NCI-H1436 treated with DMSO at 0.1 percent for 48 hours (cell line): ENCODE data around the gene DDX39B.
A peak's percentile ranks its signal among the peaks of the same experiment; 100 is the strongest.
"Not testable (repeated sequence)": the region's sequence is repeated elsewhere in the genome, so short reads cannot be mapped to it uniquely, and the experiment has no call there.

Experiments used
- DNase-seq: peaks from one replicate; lab custom pipeline; 2025; lab: John Stamatoyannopoulos, UW

DDX39B gene

GRCh38 chr6:31541658-31542521 lies at the start of gene DDX39B:
Gene DDX39B (minus strand): TSS chr6:31542003. CDS start chr6:31540532, 1,471 bp downstream.
- DNase-seq: peak; percentile 79

GRCh38 chr6:31590691-31591090 lies 48.9 kb upstream of the DDX39B start:
- DNase-seq: not testable (repeated sequence)

GRCh38 chr6:31588871-31589650 lies 47.3 kb upstream of the DDX39B start:
- no peak for DNase-seq

- DNase-seq: no peak
These were observed 46.3 kb upstream of the DDX39B start for GRCh38 chr6:31587791-31588777.

- DNase-seq: no peak
These were observed 44.9 kb upstream of the DDX39B start for GRCh38 chr6:31586599-31587281.

GRCh38 chr6:31586008-31586407 lies 44.2 kb upstream of the DDX39B start, which contains the start of gene LST1:
Gene LST1 (plus strand): TSS chr6:31586277. CDS start chr6:31587300, 1,023 bp downstream.
- no peak for DNase-seq

GRCh38 chr6:31585491-31585890 lies 43.7 kb upstream of the DDX39B start:
- no peak for DNase-seq

GRCh38 chr6:31582230-31582643 lies 40.4 kb upstream of the DDX39B start, which contains the start of gene LTB:
Gene LTB (minus strand): TSS chr6:31582424. CDS start chr6:31582417, 7 bp downstream.
- DNase-seq: no peak

- DNase-seq: no peak
These were observed 39.8 kb upstream of the DDX39B start for GRCh38 chr6:31581434-31582229.

GRCh38 chr6:31580807-31581433 lies 39.1 kb upstream of the DDX39B start:
- DNase-seq: peak; percentile 33

- no peak for DNase-seq
These were observed 38.6 kb upstream of the DDX39B start for GRCh38 chr6:31580438-31580740.

- DNase-seq: no peak
These were observed 38.0 kb upstream of the DDX39B start for GRCh38 chr6:31579546-31580437.

- no peak for DNase-seq
These were observed 37.3 kb upstream of the DDX39B start for GRCh38 chr6:31579119-31579505.

GRCh38 chr6:31578184-31579118 lies 36.6 kb upstream of the DDX39B start:
- no peak for DNase-seq

GRCh38 chr6:31577579-31577966 lies 35.8 kb upstream of the DDX39B start:
- no peak for DNase-seq

- DNase-seq: no peak
These were observed 35.2 kb upstream of the DDX39B start for GRCh38 chr6:31576897-31577578.
